Activated T-cell treated with anti-CD3 and anti-CD28 coated beads for 4 hours (primary cell): Measurements from ENCODE around the gene RAD54L.
"Not testable (repeated sequence)": the region's sequence is repeated elsewhere in the genome, so short reads cannot be mapped to it uniquely, and the experiment has no call there.

Experiments used
- DNase-seq: peaks from one replicate; pipeline ENCODE4 v3.0.0-alpha.2; 2020

Gene RAD54L

GRCh38 chr1:46288485-46289133 is 41.0 kb downstream of the RAD54L start:
- DNase-seq, result no peak

- DNase-seq, result no peak
Observed at GRCh38 chr1:46289134-46289494, 41.6 kb downstream of the RAD54L start.

- no peak for DNase-seq
Observed at GRCh38 chr1:46289976-46290375, 42.4 kb downstream of the RAD54L start.

GRCh38 chr1:46295306-46295705 is 47.7 kb downstream of the RAD54L start:
- no peak for DNase-seq

GRCh38 chr1:46298387-46298786 is 50.8 kb downstream of the RAD54L start:
- DNase-seq, result no peak

- DNase-seq, result no peak
Observed at GRCh38 chr1:46300673-46301405, 53.3 kb downstream of the RAD54L start.

GRCh38 chr1:46301406-46301807 is 53.8 kb downstream of the RAD54L start:
- DNase-seq, result no peak

GRCh38 chr1:46301808-46302640 is 54.5 kb downstream of the RAD54L start:
- peak; percentile 21 for DNase-seq

- peak; percentile 8 for DNase-seq
Observed at GRCh38 chr1:46302641-46303037, 55.1 kb downstream of the RAD54L start.

- DNase-seq, result peak; percentile 86
Observed at GRCh38 chr1:46303038-46303871, 55.7 kb downstream of the RAD54L start, which contains the start of the genes LRRC41 and UQCRH. TSS of gene LRRC41 (minus strand) at chr1:46303616. CDS start at chr1:46303322, 294 bp downstream. TSS of gene UQCRH (plus strand) at chr1:46303698. CDS start at chr1:46303767, 69 bp downstream.

- DNase-seq, result no peak
Observed at GRCh38 chr1:46303872-46304326, 56.3 kb downstream of the RAD54L start.

- DNase-seq, result no peak
Observed at GRCh38 chr1:46306159-46306530, 58.6 kb downstream of the RAD54L start.

GRCh38 chr1:46309401-46310159 is 62.0 kb downstream of the RAD54L start:
- no peak for DNase-seq

- no peak for DNase-seq
Observed at GRCh38 chr1:46310321-46310720, 62.8 kb downstream of the RAD54L start.

- no peak for DNase-seq
Observed at GRCh38 chr1:46315669-46316403, 68.3 kb downstream of the RAD54L start.

- DNase-seq, result no peak
Observed at GRCh38 chr1:46317323-46317722, 69.8 kb downstream of the RAD54L start.

- not testable (repeated sequence) for DNase-seq
Observed at GRCh38 chr1:46319301-46319700, 71.7 kb downstream of the RAD54L start.

GRCh38 chr1:46319960-46320914 is 72.7 kb downstream of the RAD54L start:
- not testable (repeated sequence) for DNase-seq

- not testable (repeated sequence) for DNase-seq
Observed at GRCh38 chr1:46322191-46322590, 74.6 kb downstream of the RAD54L start.
